HepG2 (cell line): ENCODE results near the gene GUCA1A. TPM values are rescaled to one million over a fixed set of nuclear protein-coding genes. Genes with fewer than 3 reads are reported as not detected.
A peak's percentile ranks its signal among the peaks of the same experiment; 100 is the strongest.

ENCODE experiments used
- ARNT2 ChIP-seq: sonication (generic); formaldehyde crosslinking; IDR thresholded peaks from 2 replicates; pipeline ENCODE4 v1.8.0; 2022; ENCODE audit warnings: mild to moderate bottlenecking, low read depth, missing genetic modification reagents, moderate library complexity
- ATF2 ChIP-seq: sonication (generic); formaldehyde crosslinking; IDR thresholded peaks from 2 replicates; pipeline ENCODE4 v1.4.0; 2020; ENCODE audit warnings: missing genetic modification reagents
- BRD4 ChIP-seq: sonication (generic); formaldehyde crosslinking; IDR thresholded peaks from 2 replicates; pipeline ENCODE4 v1.4.0; 2020; ENCODE audit warnings: missing genetic modification reagents
- GABPA ChIP-seq, 2 experiments: IDR thresholded peaks; 2 replicates each; pipeline ENCODE4 v1.6.1; 2011 to 2016; ENCODE audit warnings: low read depth in 2 of 2, low read length in 1 of 2, missing biosample characterization in 1 of 2, missing genetic modification characterization in 1 of 2
- HMG20B ChIP-seq: conservative IDR thresholded peaks from 2 replicates; pipeline ENCODE4 v1.6.1; 2016; ENCODE audit warnings: missing genetic modification reagents, missing compliant biosample characterization
- HNRNPL ChIP-seq: fragments of 200-400 bp; formaldehyde crosslinking; IDR thresholded peaks from 2 replicates; pipeline ENCODE4 v1.6.1; 2017; ENCODE audit warnings: mild to moderate bottlenecking, low read depth, low read length
- MYNN ChIP-seq: sonication (generic); formaldehyde crosslinking; IDR thresholded peaks from 2 replicates; pipeline ENCODE4 v1.4.0; 2020; ENCODE audit warnings: mild to moderate bottlenecking, low read depth, missing genetic modification reagents
- ZNF296 ChIP-seq: sonication (generic); formaldehyde crosslinking; conservative IDR thresholded peaks from 2 replicates; pipeline ENCODE4 v1.5.0; 2020; ENCODE audit warnings: mild to moderate bottlenecking, missing genetic modification reagents
- ZNF780A ChIP-seq: sonication (generic); formaldehyde crosslinking; IDR thresholded peaks from 2 replicates; pipeline ENCODE4 v1.8.0; 2022; ENCODE audit warnings: mild to moderate bottlenecking, missing genetic modification reagents, moderate library complexity
- ZSCAN5A ChIP-seq: sonication (generic); formaldehyde crosslinking; IDR thresholded peaks from 2 replicates; pipeline ENCODE4 v1.8.0; 2022; ENCODE audit warnings: mild to moderate bottlenecking, missing genetic modification reagents, borderline replicate concordance
- polyA plus RNA-seq, 8 experiments: library from polyadenylated mRNA; depleted of rRNA in 3 of 8; stranded (reverse) in 7 of 8; unstranded in 1 of 8; fragments of >200 nt; fragmentation: Illumina TruSeq in 4 of 8; extraction: Trizol in 4 of 8; gene quantifications; 2 replicates each; pipeline versions ENCODE4 v1.2.1 to v1.2.3, GENCODE V29; 2011 to 2016; ENCODE audit warnings: low read depth in 4 of 8, missing spikeins in 1 of 8, mixed read lengths in 1 of 8; ENCODE audit not compliant: insufficient read depth in 1 of 8
- total RNA-seq, 5 experiments: library from RNA; depleted of rRNA; stranded (reverse); fragments of >200 nt; fragmentation: Illumina TruSeq; extraction: Trizol; gene quantifications; 2 replicates each; pipeline ENCODE4 v1.2.3, GENCODE V29; 2016; ENCODE audit warnings: low read depth in 1 of 5

GUCA1A gene
- total and polyA plus RNA-seq, 2 of the 13 experiments (the other 11 are each of a cell fraction or from before 2014, with no cell fraction given): not detected

- no peak for TF ChIP-seq ZSCAN5A
- TF ChIP-seq ATF2 (CRISPR knock-in tag): no peak
- TF ChIP-seq HMG20B (CRISPR knock-in tag): no peak
- TF ChIP-seq BRD4: no peak
- TF ChIP-seq ARNT2 (CRISPR knock-in tag): no peak
- TF ChIP-seq MYNN (CRISPR knock-in tag): no peak
- peak; percentile 79; the same call in 1 of the 2 replicates for TF ChIP-seq HNRNPL
- no peak for TF ChIP-seq ZNF296 (CRISPR knock-in tag)
- TF ChIP-seq ZNF780A (CRISPR knock-in tag): no peak
- TF ChIP-seq GABPA (IDR thresholded peaks at IDR 0.05; ENCODE audit: low read depth, low read length): no peak
- TF ChIP-seq GABPA (CRISPR knock-in tag; IDR thresholded peaks at IDR 0.05; ENCODE audit: low read depth): no peak
Observed at GRCh38 chr6:42140032-42140431, 33.1 kb upstream of the GUCA1A start (continued).
